Neural cell (in vitro differentiated cells): ENCODE data around the gene S1PR4. TPM values are rescaled to one million over a fixed set of nuclear protein-coding genes. Genes with fewer than 3 reads are reported as not detected.

Source experiments
- H2AFZ ChIP-seq: fragments of 200-600, 300-800 bp; sonication (generic), shearing (Covaris generic); 2 replicates; pipeline ENCODE4 v1.6.0; 2014; ENCODE audit warnings: low read depth, mild to moderate bottlenecking, antibody characterized with exemption, low read length, moderate library complexity
- H3F3A ChIP-seq: fragments of 200-600 bp; shearing (Covaris generic); 2 replicates; pipeline ENCODE4 v1.6.1; 2016; ENCODE audit warnings: mild to moderate bottlenecking, moderate library complexity, mixed read lengths, antibody characterized with exemption, low read length; ENCODE audit not compliant: insufficient read depth, poor library complexity, severe bottlenecking
- H3K27ac ChIP-seq: fragments of 200-600, 300-800 bp; sonication (generic), shearing (Covaris generic); 2 replicates; pipeline ENCODE4 v1.5.1; 2014; ENCODE audit warnings: mild to moderate bottlenecking, low read length, moderate library complexity
- H3K27me3 ChIP-seq: fragments of 300-800, 200-600 bp; sonication (generic), shearing (Covaris generic); 2 replicates; pipeline ENCODE4 v1.6.0; 2014; ENCODE audit warnings: mild to moderate bottlenecking, low read depth, low read length, moderate library complexity; ENCODE audit not compliant: insufficient read depth
- H3K36me3 ChIP-seq: fragments of 300-800, 200-600 bp; sonication (generic), shearing (Covaris generic); 2 replicates; pipeline ENCODE4 v1.5.1; 2014; ENCODE audit warnings: mild to moderate bottlenecking, antibody characterized with exemption, low read length, moderate library complexity; ENCODE audit not compliant: insufficient read depth
- H3K4me2 ChIP-seq: fragments of 300-800, 200-600 bp; sonication (generic), shearing (Covaris generic); 2 replicates; pipeline ENCODE4 v1.6.0; 2014; ENCODE audit warnings: mild to moderate bottlenecking, low read length
- H3K4me3 ChIP-seq: fragments of 300-800, 200-600 bp; sonication (generic), shearing (Covaris generic); 2 replicates; pipeline ENCODE4 v1.5.1; 2014; ENCODE audit warnings: mild to moderate bottlenecking, low read length, moderate library complexity
- H3K79me2 ChIP-seq: fragments of 200-600 bp; shearing (Covaris generic); replicated peaks from 2 replicates; pipeline ENCODE4 v1.6.0; 2014; ENCODE audit warnings: mild to moderate bottlenecking, low read length, moderate library complexity; ENCODE audit not compliant: insufficient read depth
- H3K9ac ChIP-seq: fragments of 300-800, 200-600 bp; sonication (generic), shearing (Covaris generic); 2 replicates; pipeline ENCODE4 v1.6.1; 2016; ENCODE audit warnings: mild to moderate bottlenecking, low read length, mixed read lengths
- H3K9me2 ChIP-seq: fragments of 200-600 bp; shearing (Covaris generic); 2 replicates; pipeline ENCODE4 v1.6.1; 2016; ENCODE audit warnings: mild to moderate bottlenecking, low read length, mixed read lengths; ENCODE audit not compliant: insufficient read depth
- H3K9me3 ChIP-seq: fragments of 200-600, 300-800 bp; sonication (generic), shearing (Covaris generic); 2 replicates; pipeline ENCODE4 v1.6.1; 2016; ENCODE audit warnings: mild to moderate bottlenecking, mixed run types, low read length, moderate library complexity, mixed read lengths
- H4K20me1 ChIP-seq: fragments of 200-600 bp; shearing (Covaris generic); 2 replicates; pipeline ENCODE4 v1.6.1; 2016; ENCODE audit warnings: mild to moderate bottlenecking, mixed run types; ENCODE audit not compliant: insufficient read depth
- EP300 ChIP-seq: fragments of 450-650 bp; conservative IDR thresholded peaks from 2 replicates; pipeline ENCODE4 v1.6.1; 2014; ENCODE audit warnings: antibody characterized with exemption, mild to moderate bottlenecking, moderate library complexity; ENCODE audit not compliant: poor library complexity, severe bottlenecking
- EZH2 ChIP-seq: fragments of 200-600, 300-800 bp; shearing (Covaris generic), sonication (generic); IDR thresholded peaks from 2 replicates; pipeline ENCODE4 v1.6.1; 2014; ENCODE audit warnings: antibody characterized with exemption, low read length, borderline replicate concordance, mild to moderate bottlenecking; ENCODE audit not compliant: insufficient read depth, poor library complexity, severe bottlenecking
- MXI1 ChIP-seq: fragments of 450-650 bp; conservative IDR thresholded peaks from 2 replicates; pipeline ENCODE4 v1.6.1; 2014; ENCODE audit warnings: antibody characterized with exemption, mild to moderate bottlenecking; ENCODE audit not compliant: poor library complexity, severe bottlenecking
- POLR2AphosphoS5 ChIP-seq: IDR thresholded peaks from 2 replicates; pipeline ENCODE4 v1.6.1; 2012
- RAD21 ChIP-seq: fragments of 450-650 bp; conservative IDR thresholded peaks from 2 replicates; pipeline ENCODE4 v1.6.1; 2014; ENCODE audit warnings: antibody characterized with exemption, mild to moderate bottlenecking, moderate library complexity
- SMC3 ChIP-seq: fragments of 450-650 bp; conservative IDR thresholded peaks from 2 replicates; pipeline ENCODE4 v1.6.1; 2014; ENCODE audit warnings: antibody characterized with exemption, mild to moderate bottlenecking, moderate library complexity; ENCODE audit not compliant: poor library complexity
- TAF1 ChIP-seq: IDR thresholded peaks from 2 replicates; pipeline ENCODE4 v1.6.1; 2012; ENCODE audit warnings: low read depth
- polyA minus RNA-seq: library from RNA; depleted of rRNA, polyadenylated mRNA; stranded (reverse); fragments of >200 nt; gene quantifications from 2 replicates; pipeline ENCODE4 v1.2.3, GENCODE V29; 2014
- polyA plus RNA-seq: library from polyadenylated mRNA; depleted of rRNA; stranded (reverse); fragments of >200 nt; gene quantifications from 2 replicates; pipeline ENCODE4 v1.2.3, GENCODE V29; 2014
- TF ChIP-seq, protein P1 (sequence below): IDR thresholded peaks from 2 replicates; pipeline ENCODE4 v1.6.1; 2012; ENCODE audit warnings: borderline replicate concordance
- TF ChIP-seq, protein P2 (sequence below): fragments of 450-650 bp; IDR thresholded peaks from 2 replicates; pipeline ENCODE4 v1.5.1; 2014; ENCODE audit warnings: antibody characterized with exemption, mild to moderate bottlenecking, moderate library complexity; ENCODE audit not compliant: poor library complexity, severe bottlenecking

The S1PR4 gene
- polyA plus RNA-seq (not detected in 2 replicates), polyA minus RNA-seq (not detected in 2 replicates)

DNA sequence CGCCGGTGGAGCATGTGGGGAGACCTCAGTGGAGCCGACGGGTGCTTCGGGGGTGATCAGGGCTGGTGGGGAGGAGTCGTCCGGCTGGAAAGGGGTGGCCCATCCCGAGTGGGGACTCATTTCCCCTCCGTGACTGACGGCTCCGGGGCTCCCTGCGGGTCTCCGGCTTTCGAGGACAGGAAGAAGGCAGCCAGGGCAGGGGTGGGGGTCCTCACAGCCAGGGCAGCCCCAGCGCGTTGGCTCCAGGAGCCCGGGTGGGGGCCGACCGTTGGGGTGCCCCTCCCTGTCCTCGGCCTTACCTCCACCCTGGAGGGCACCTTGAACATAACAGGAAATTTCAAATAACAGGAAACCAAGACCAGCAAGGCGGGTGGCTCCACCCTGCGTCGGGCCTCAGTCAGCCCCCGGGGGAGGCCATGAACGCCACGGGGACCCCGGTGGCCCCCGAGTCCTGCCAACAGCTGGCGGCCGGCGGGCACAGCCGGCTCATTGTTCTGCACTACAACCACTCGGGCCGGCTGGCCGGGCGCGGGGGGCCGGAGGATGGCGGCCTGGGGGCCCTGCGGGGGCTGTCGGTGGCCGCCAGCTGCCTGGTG, at the start of gene S1PR4:
Gene S1PR4 (plus strand): TSS at position 393 of the 596 bp plus-strand sequence. CDS start 24 bp downstream, at position 417.
- H2AFZ ChIP-seq, result no peak within 1 kb of the TSS
- H3K27ac ChIP-seq, result no peak within 1 kb of the TSS
- H4K20me1 ChIP-seq, result no peaks in the 10 kb centered on the region
- no peak within 1 kb of the TSS for H3K4me2 ChIP-seq
- no peaks in the 10 kb centered on the region for H3F3A ChIP-seq
- no peak within 1 kb of the TSS for H3K4me3 ChIP-seq
- TF ChIP-seq SMC3 (no peak), TAF1 (no peak), MXI1 (no peak), EP300 (no peak), RAD21 (no peak), EZH2 (no peak), POLR2AphosphoS5 (no peak)
- TF ChIP-seq, protein P1, sequence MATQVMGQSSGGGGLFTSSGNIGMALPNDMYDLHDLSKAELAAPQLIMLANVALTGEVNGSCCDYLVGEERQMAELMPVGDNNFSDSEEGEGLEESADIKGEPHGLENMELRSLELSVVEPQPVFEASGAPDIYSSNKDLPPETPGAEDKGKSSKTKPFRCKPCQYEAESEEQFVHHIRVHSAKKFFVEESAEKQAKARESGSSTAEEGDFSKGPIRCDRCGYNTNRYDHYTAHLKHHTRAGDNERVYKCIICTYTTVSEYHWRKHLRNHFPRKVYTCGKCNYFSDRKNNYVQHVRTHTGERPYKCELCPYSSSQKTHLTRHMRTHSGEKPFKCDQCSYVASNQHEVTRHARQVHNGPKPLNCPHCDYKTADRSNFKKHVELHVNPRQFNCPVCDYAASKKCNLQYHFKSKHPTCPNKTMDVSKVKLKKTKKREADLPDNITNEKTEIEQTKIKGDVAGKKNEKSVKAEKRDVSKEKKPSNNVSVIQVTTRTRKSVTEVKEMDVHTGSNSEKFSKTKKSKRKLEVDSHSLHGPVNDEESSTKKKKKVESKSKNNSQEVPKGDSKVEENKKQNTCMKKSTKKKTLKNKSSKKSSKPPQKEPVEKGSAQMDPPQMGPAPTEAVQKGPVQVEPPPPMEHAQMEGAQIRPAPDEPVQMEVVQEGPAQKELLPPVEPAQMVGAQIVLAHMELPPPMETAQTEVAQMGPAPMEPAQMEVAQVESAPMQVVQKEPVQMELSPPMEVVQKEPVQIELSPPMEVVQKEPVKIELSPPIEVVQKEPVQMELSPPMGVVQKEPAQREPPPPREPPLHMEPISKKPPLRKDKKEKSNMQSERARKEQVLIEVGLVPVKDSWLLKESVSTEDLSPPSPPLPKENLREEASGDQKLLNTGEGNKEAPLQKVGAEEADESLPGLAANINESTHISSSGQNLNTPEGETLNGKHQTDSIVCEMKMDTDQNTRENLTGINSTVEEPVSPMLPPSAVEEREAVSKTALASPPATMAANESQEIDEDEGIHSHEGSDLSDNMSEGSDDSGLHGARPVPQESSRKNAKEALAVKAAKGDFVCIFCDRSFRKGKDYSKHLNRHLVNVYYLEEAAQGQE, result no peak
- TF ChIP-seq, protein P2, sequence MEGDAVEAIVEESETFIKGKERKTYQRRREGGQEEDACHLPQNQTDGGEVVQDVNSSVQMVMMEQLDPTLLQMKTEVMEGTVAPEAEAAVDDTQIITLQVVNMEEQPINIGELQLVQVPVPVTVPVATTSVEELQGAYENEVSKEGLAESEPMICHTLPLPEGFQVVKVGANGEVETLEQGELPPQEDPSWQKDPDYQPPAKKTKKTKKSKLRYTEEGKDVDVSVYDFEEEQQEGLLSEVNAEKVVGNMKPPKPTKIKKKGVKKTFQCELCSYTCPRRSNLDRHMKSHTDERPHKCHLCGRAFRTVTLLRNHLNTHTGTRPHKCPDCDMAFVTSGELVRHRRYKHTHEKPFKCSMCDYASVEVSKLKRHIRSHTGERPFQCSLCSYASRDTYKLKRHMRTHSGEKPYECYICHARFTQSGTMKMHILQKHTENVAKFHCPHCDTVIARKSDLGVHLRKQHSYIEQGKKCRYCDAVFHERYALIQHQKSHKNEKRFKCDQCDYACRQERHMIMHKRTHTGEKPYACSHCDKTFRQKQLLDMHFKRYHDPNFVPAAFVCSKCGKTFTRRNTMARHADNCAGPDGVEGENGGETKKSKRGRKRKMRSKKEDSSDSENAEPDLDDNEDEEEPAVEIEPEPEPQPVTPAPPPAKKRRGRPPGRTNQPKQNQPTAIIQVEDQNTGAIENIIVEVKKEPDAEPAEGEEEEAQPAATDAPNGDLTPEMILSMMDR, result no peak
- no peaks in the 10 kb centered on the region for H3K9me2 ChIP-seq
- H3K79me2 ChIP-seq, result no peaks in the 10 kb centered on the region
- no peaks in the 10 kb centered on the region for H3K36me3 ChIP-seq
- no peaks in the 10 kb centered on the region for H3K9me3 ChIP-seq
- H3K27me3 ChIP-seq, result no peaks in the 10 kb centered on the region
- H3K9ac ChIP-seq, result no peak within 1 kb of the TSS

DNA sequence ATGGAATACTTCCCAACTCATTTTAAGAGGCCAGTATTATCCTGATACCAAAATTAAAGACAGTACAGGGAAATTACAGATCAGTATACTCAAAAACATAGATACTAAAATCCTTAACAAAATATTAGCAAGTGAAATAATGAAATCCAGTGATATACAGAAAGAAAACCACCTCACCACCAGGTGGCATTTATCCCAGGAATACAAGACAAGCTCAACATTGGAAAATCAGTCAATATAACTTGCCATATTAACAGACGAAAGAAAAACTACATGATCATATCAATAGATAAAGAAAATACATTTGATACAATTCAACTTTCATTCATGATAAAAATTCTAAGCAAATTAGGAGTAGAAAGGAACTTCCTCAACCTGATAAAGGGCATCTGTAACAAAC, 49.5 kb upstream of the S1PR4 start:
- Histone ChIP-seq H3K4me3 (no peak overlapping the region), H2AFZ (no peak overlapping the region), H3K79me2 (no peaks in the 10 kb centered on the region), H3K9me3 (no peaks in the 10 kb centered on the region), H3K4me2 (no peak overlapping the region), H3K36me3 (no peaks in the 10 kb centered on the region), H4K20me1 (no peaks in the 10 kb centered on the region), H3K27ac (no peak overlapping the region), H3F3A (no peaks in the 10 kb centered on the region), H3K9ac (no peak overlapping the region), H3K27me3 (no peaks in the 10 kb centered on the region), H3K9me2 (no peaks in the 10 kb centered on the region)
- TF ChIP-seq EP300 (no peak), POLR2AphosphoS5 (no peak)
- TF ChIP-seq, protein P2, result peak; percentile 43
